Osteocyte (in vitro differentiated cells): ENCODE measurements around the gene ZMYND8. TPM values are rescaled to one million over a fixed set of nuclear protein-coding genes. Genes with fewer than 3 reads are reported as not detected.

ENCODE experiments used
- DNase-seq: peaks from one replicate; pipeline ENCODE4 v3.0.0; 2021; ENCODE audit warnings: mixed read lengths; ENCODE audit not compliant: unreplicated experiment; ENCODE audit errors: extremely low spot score
- H3K27ac Mint-ChIP-seq: one replicate; pipeline ENCODE4 v1.8.0; 2021; ENCODE audit warnings: mild to moderate bottlenecking, mixed read lengths; ENCODE audit not compliant: unreplicated experiment
- H3K27me3 Mint-ChIP-seq: one replicate; pipeline ENCODE4 v1.8.0; 2021; ENCODE audit warnings: mixed read lengths; ENCODE audit not compliant: unreplicated experiment
- H3K36me3 Mint-ChIP-seq: one replicate; pipeline ENCODE4 v1.8.0; 2021; ENCODE audit warnings: mixed read lengths; ENCODE audit not compliant: unreplicated experiment
- H3K4me1 Mint-ChIP-seq: one replicate; pipeline ENCODE4 v1.8.0; 2021; ENCODE audit warnings: mixed read lengths; ENCODE audit not compliant: unreplicated experiment
- H3K4me3 Mint-ChIP-seq: one replicate; pipeline ENCODE4 v1.8.0; 2021; ENCODE audit warnings: mild to moderate bottlenecking, moderate library complexity, mixed read lengths; ENCODE audit not compliant: unreplicated experiment
- H3K9me3 Mint-ChIP-seq: one replicate; pipeline ENCODE4 v1.8.0; 2021; ENCODE audit warnings: mixed read lengths; ENCODE audit not compliant: unreplicated experiment
- CTCF ChIP-seq: fragments of 200-600 bp; sonication (generic); IDR thresholded peaks from 2 replicates; pipeline ENCODE4 v1.5.0; 2021; ENCODE audit warnings: antibody characterized with exemption, mild to moderate bottlenecking, moderate library complexity
- total RNA-seq: library from RNA; stranded (reverse); gene quantifications from 2 replicates; pipeline ENCODE4 v1.2.1, GENCODE V29; 2021

ZMYND8 gene
- total RNA-seq, 1 donor from 2014 or later: 96.5 TPM

GRCh38 chr20:47358039-47358671, 1.7 kb upstream of the ZMYND8 start:
- TF ChIP-seq CTCF: no peak
- H3K36me3 Mint-ChIP-seq: no peaks in the 10 kb centered on the region
- peaks cover 64% of the 10 kb centered on the region for H3K4me1 Mint-ChIP-seq
- DNase-seq: no peak
- no peaks in the 10 kb centered on the region for H3K9me3 Mint-ChIP-seq
- H3K27me3 Mint-ChIP-seq: no peaks in the 10 kb centered on the region
- peak overlapping the region; percentile 64 for H3K4me3 Mint-ChIP-seq
- H3K27ac Mint-ChIP-seq: no peak overlapping the region

GRCh38 chr20:47357296-47358038, 968 bp upstream of the ZMYND8 start:
- H3K27ac Mint-ChIP-seq: no peak overlapping the region
- H3K9me3 Mint-ChIP-seq: no peaks in the 10 kb centered on the region
- H3K4me1 Mint-ChIP-seq: peaks cover 59% of the 10 kb centered on the region
- H3K36me3 Mint-ChIP-seq: no peaks in the 10 kb centered on the region
- no peaks in the 10 kb centered on the region for H3K27me3 Mint-ChIP-seq
- H3K4me3 Mint-ChIP-seq: peak overlapping the region; percentile 64
- peak; percentile 91 for DNase-seq
- TF ChIP-seq CTCF: no peak

GRCh38 chr20:47356220-47356525, 326 bp downstream of the ZMYND8 start:
- Mint-ChIP-seq H3K27me3 (no peaks in the 10 kb centered on the region), H3K9me3 (no peaks in the 10 kb centered on the region), H3K4me1 (peaks cover 50% of the 10 kb centered on the region), H3K27ac (no peak overlapping the region), H3K4me3 (no peak overlapping the region), H3K36me3 (no peaks in the 10 kb centered on the region)
- no peak for TF ChIP-seq CTCF
- DNase-seq: no peak

DNA sequence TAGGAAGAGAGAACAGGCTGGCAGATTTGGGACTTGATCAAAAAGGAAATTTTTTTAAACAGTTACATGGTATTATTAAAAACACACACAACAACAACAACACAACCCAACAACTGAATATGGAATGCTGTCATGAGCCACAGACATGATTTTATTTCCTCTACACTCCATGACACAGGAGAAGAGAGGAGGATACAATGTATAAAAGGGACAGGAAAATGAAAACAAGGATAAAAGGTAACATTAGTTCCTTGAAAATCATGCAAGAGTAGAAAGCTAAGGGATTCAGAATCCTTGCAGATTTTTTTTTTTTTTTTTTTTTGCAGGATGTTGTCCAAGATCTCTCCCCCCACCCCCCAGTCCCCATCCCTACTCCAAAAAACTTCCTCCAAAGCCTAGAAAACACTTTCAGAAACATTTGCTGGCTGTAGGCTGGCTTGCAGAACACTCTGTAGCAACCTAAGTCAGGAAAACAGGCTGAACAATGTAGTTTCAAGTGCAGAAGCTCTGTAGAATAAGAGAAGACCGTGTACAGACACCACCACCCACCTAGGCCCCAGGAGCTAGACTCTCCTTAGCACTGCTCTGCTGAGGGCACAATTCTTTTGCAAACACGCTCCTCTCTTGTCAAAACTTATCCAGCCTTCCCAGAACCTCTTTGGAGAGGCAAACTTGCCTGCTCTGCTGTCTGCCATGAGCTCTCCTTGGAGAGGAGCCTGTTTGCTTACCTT, 845 bp downstream of the ZMYND8 start:
- H3K9me3 Mint-ChIP-seq: no peaks in the 10 kb centered on the region
- DNase-seq: no peak
- H3K4me3 Mint-ChIP-seq: no peak overlapping the region
- TF ChIP-seq CTCF: no peak
- peaks cover 45% of the 10 kb centered on the region for H3K4me1 Mint-ChIP-seq
- no peaks in the 10 kb centered on the region for H3K27me3 Mint-ChIP-seq
- H3K27ac Mint-ChIP-seq: no peak overlapping the region
- no peaks in the 10 kb centered on the region for H3K36me3 Mint-ChIP-seq
